Glutamatergic neuron (in vitro differentiated cells): ENCODE measurements around the gene FSTL5. TPM values are rescaled to one million over a fixed set of nuclear protein-coding genes. Genes with fewer than 3 reads are reported as not detected.

Source experiments
- DNase-seq: peaks from one replicate; pipeline ENCODE4 v3.0.0; 2022
- H3K27ac Mint-ChIP-seq: one replicate; pipeline ENCODE4 v1.8.0; 2020; ENCODE audit warnings: mild to moderate bottlenecking, mixed read lengths, inconsistent platforms; ENCODE audit not compliant: unreplicated experiment
- H3K27me3 Mint-ChIP-seq: one replicate; pipeline ENCODE4 v1.8.0; 2020; ENCODE audit warnings: mild to moderate bottlenecking, moderate library complexity, mixed read lengths, inconsistent platforms; ENCODE audit not compliant: unreplicated experiment
- H3K36me3 Mint-ChIP-seq: one replicate; pipeline ENCODE4 v1.8.0; 2020; ENCODE audit warnings: mild to moderate bottlenecking, mixed read lengths, inconsistent platforms; ENCODE audit not compliant: unreplicated experiment
- H3K4me1 Mint-ChIP-seq: one replicate; pipeline ENCODE4 v1.8.0; 2020; ENCODE audit warnings: mild to moderate bottlenecking, low read depth, mixed read lengths, inconsistent platforms; ENCODE audit not compliant: unreplicated experiment
- H3K4me3 Mint-ChIP-seq: one replicate; pipeline ENCODE4 v1.8.0; 2020; ENCODE audit warnings: mild to moderate bottlenecking, mixed read lengths, inconsistent platforms; ENCODE audit not compliant: unreplicated experiment
- H3K9me3 Mint-ChIP-seq: one replicate; pipeline ENCODE4 v1.8.0; 2020; ENCODE audit warnings: mild to moderate bottlenecking, moderate library complexity, mixed read lengths, inconsistent platforms; ENCODE audit not compliant: unreplicated experiment
- total RNA-seq: library from RNA; stranded (reverse); fragmentation: NEBNext Ultra II Directional; extraction: Animal tissue kit (Norgen Biotek cat#: 25700); gene quantifications from one replicate; pipeline ENCODE4 v1.2.1, GENCODE V29; 2021; ENCODE audit not compliant: unreplicated experiment
- TF ChIP-seq, protein P1 (sequence below): fragments of 200-600 bp; sonication (generic); IDR thresholded peaks from one replicate; pipeline ENCODE4 v1.5.0; 2021; ENCODE audit not compliant: partially characterized antibody, unreplicated experiment

Gene FSTL5
- total RNA-seq, 1 donor from 2014 or later: 9.2 TPM

DNA sequence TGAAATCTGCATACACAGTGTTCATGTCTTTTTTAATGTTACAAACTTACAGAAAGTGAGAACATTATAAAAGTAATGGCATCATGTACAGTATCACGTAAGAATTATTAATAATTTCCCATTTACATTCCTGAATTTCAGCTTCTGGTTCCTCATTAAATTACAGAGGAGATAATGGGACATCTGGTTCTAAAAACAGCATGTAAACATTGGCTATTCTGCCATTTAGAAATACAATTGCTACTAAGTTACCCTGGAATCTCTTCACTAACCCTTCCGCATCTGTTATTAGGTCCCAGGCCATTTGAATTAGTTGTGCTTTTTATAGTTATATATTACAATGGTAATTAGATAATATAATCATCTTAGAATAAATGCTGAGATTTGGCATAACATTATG, 505.1 kb downstream of the FSTL5 start:
- H3K36me3 Mint-ChIP-seq: no peaks in the 10 kb centered on the region
- H3K4me1 Mint-ChIP-seq: no peaks in the 10 kb centered on the region
- H3K27ac Mint-ChIP-seq: no peak overlapping the region
- DNase-seq: no peak
- H3K27me3 Mint-ChIP-seq: no peaks in the 10 kb centered on the region
- no peak overlapping the region for H3K4me3 Mint-ChIP-seq
- TF ChIP-seq, protein P1, sequence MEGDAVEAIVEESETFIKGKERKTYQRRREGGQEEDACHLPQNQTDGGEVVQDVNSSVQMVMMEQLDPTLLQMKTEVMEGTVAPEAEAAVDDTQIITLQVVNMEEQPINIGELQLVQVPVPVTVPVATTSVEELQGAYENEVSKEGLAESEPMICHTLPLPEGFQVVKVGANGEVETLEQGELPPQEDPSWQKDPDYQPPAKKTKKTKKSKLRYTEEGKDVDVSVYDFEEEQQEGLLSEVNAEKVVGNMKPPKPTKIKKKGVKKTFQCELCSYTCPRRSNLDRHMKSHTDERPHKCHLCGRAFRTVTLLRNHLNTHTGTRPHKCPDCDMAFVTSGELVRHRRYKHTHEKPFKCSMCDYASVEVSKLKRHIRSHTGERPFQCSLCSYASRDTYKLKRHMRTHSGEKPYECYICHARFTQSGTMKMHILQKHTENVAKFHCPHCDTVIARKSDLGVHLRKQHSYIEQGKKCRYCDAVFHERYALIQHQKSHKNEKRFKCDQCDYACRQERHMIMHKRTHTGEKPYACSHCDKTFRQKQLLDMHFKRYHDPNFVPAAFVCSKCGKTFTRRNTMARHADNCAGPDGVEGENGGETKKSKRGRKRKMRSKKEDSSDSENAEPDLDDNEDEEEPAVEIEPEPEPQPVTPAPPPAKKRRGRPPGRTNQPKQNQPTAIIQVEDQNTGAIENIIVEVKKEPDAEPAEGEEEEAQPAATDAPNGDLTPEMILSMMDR: no peak
- no peaks in the 10 kb centered on the region for H3K9me3 Mint-ChIP-seq

DNA sequence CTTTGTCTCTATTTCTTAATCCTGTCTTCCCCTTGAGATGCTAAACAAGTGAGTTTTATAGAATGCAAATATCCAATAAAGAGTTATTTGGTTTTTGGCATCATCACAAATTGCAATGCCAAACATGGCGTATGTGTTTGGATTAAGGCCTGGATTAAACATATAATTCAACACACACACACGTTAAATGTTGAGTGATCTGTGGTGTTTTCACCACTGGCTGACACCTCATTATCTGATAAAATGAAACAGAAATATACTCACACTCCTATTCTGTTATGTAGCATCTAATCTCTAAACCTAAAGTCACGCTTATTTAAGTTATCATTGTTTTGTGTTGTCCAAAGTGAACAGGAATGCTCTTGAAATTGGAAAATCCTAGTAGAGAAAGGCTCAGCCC, 506.2 kb downstream of the FSTL5 start:
- no peak for DNase-seq
- H3K9me3 Mint-ChIP-seq: no peaks in the 10 kb centered on the region
- H3K4me1 Mint-ChIP-seq: no peaks in the 10 kb centered on the region
- no peak overlapping the region for H3K4me3 Mint-ChIP-seq
- H3K36me3 Mint-ChIP-seq: no peaks in the 10 kb centered on the region
- no peak overlapping the region for H3K27ac Mint-ChIP-seq
- H3K27me3 Mint-ChIP-seq: no peaks in the 10 kb centered on the region
- TF ChIP-seq, protein P1: no peak

DNA sequence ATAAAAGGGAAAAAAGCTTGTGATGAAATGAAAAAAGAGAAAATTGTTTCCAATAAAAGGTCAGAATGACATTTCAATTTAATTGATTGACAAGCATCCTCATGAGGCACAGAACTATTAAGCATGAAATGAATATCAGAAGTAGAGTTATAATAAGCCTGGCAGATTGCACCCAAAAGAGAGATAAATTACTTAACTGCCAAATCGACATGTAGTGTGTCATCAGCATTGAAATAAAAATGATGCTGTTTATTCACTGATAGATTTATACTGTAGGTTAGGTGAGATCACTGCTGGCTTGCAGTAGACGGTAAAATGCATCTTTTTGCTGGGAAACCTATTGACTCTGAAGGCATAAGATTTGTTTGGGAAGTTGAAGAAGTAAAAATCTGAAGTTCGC, 507.2 kb downstream of the FSTL5 start:
- Mint-ChIP-seq H3K4me3 (no peak overlapping the region), H3K9me3 (no peaks in the 10 kb centered on the region), H3K27ac (no peak overlapping the region), H3K4me1 (no peaks in the 10 kb centered on the region), H3K27me3 (no peaks in the 10 kb centered on the region), H3K36me3 (no peaks in the 10 kb centered on the region)
- TF ChIP-seq, protein P1: no peak
- no peak for DNase-seq

DNA sequence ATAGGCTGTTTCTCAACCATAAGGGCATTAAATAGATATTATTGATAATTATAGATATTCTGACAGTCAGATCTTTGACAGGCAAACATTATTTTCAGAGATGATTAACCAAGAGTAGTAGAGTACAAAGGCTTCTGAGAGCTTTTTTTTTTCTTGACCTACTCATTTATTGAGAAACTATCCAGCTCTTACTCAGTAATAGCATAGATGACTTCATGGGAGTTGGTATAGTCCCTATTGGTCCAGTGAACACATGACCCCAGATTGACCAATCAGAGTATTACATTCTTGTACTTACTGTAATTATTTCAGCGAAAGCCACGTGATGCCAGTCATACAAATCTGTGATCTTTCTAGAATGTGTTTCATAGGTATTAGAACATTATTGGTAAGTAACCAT, 508.7 kb downstream of the FSTL5 start:
- no peaks in the 10 kb centered on the region for H3K4me1 Mint-ChIP-seq
- no peaks in the 10 kb centered on the region for H3K27me3 Mint-ChIP-seq
- no peak overlapping the region for H3K4me3 Mint-ChIP-seq
- TF ChIP-seq, protein P1: no peak
- no peaks in the 10 kb centered on the region for H3K36me3 Mint-ChIP-seq
- H3K9me3 Mint-ChIP-seq: no peaks in the 10 kb centered on the region
- DNase-seq: no peak
- H3K27ac Mint-ChIP-seq: no peak overlapping the region

DNA sequence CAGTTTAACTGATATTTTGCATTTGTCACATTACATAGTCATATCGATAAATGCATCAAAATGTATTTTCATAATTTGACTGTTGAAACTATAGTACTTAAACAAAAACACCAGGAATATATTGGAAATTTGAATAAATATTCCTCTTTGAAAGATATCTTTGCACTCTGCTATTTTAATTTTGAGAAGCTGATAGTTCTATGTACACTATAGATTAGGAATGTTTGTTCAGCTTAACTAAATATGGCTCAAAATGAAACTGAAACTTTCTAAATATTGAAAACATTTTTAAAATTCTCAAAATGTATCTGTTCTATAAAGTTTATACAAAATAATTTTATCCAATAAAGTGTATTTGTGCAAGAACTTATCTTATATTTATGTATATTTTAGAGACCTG, 510.1 kb downstream of the FSTL5 start:
- no peak overlapping the region for H3K27ac Mint-ChIP-seq
- no peak overlapping the region for H3K4me3 Mint-ChIP-seq
- DNase-seq: no peak
- no peaks in the 10 kb centered on the region for H3K27me3 Mint-ChIP-seq
- no peaks in the 10 kb centered on the region for H3K4me1 Mint-ChIP-seq
- no peaks in the 10 kb centered on the region for H3K9me3 Mint-ChIP-seq
- TF ChIP-seq, protein P1: no peak
- no peaks in the 10 kb centered on the region for H3K36me3 Mint-ChIP-seq
